SJSA1 (cell line): ENCODE data around the gene SCNN1A. TPM values are rescaled to one million over a fixed set of nuclear protein-coding genes. Genes with fewer than 3 reads are reported as not detected.

Source experiments
- DNase-seq, 2 experiments: peaks; one replicate each; pipeline ENCODE4 v3.0.0-alpha.2; 2015 to 2020; ENCODE audit warnings: low spot score in 2 of 2, low read depth in 1 of 2
- H3K27ac ChIP-seq: fragments of 250-450 bp; sonication (Bioruptor Pico); 2 replicates; pipeline ENCODE4 v1.5.1; 2020; ENCODE audit warnings: mild to moderate bottlenecking, moderate library complexity
- H3K27me3 ChIP-seq: fragments of 250-450 bp; sonication (Bioruptor Pico); replicated peaks from 2 replicates; pipeline ENCODE4 v1.5.1; 2020; ENCODE audit warnings: mild to moderate bottlenecking, moderate library complexity
- H3K36me3 ChIP-seq: fragments of 250-450 bp; sonication (Bioruptor Pico); 2 replicates; pipeline ENCODE4 v1.5.1; 2020; ENCODE audit warnings: mild to moderate bottlenecking
- H3K4me1 ChIP-seq: fragments of 250-450 bp; sonication (Bioruptor Pico); replicated peaks from 2 replicates; pipeline ENCODE4 v1.6.1; 2021; ENCODE audit warnings: mild to moderate bottlenecking
- H3K4me3 ChIP-seq: fragments of 250-450 bp; sonication (Bioruptor Pico); 2 replicates; pipeline ENCODE4 v1.5.1; 2020; ENCODE audit warnings: mild to moderate bottlenecking
- H3K9me3 ChIP-seq: fragments of 250-450 bp; sonication (Bioruptor Pico); replicated peaks from 2 replicates; pipeline ENCODE4 v1.5.1; 2020; ENCODE audit warnings: mild to moderate bottlenecking
- total RNA-seq: library from RNA; depleted of rRNA; stranded (reverse); fragments of >200 nt; shearing (Covaris generic); gene quantifications from 2 replicates; pipeline ENCODE4 v1.2.3, GENCODE V29; 2014

Gene SCNN1A
- total RNA-seq, 1 experiment from 2014 or later, result 0.18 TPM

DNA sequence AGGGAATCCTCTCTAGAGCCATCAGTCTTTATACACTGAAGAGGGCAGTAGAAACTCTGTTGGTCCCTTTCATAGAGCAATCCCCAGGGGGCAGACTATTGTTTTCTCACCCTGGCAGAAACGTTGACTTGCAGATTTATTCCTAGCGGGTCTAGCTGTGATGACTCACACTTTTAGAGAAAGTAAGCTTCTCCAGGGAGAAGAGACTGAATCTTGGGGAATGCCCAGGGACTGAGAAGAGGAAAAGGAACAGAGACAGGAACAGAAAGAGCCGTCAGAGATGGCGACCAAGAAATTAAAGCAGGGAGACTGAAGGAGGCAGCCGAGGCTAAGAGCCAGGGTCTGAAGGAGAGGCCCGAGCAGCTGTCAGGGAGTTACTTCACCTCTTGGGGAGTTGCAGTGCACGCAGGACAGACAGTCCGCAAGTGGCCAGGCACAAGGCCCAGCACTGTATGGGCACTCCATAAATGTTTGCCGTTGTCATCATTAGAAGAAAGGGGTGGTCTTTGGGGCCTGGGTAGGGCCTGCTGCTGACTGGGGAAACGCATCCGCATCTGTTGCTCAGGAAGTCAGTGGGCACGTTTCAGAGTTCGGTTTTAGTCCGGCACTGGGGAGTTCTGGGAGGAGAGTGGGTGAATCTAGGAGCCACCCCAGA is 51.9 kb downstream of the SCNN1A start:
- no peaks in the 10 kb centered on the region for H3K27me3 ChIP-seq
- peaks cover 35% of the 10 kb centered on the region for H3K36me3 ChIP-seq
- peaks cover 26% of the 10 kb centered on the region for H3K4me1 ChIP-seq
- H3K4me3 ChIP-seq, result no peak overlapping the region
- DNase-seq, result peak; percentile 89 to 94
- H3K9me3 ChIP-seq, result no peaks in the 10 kb centered on the region
- peak overlapping the region; percentile 61 for H3K27ac ChIP-seq

DNA sequence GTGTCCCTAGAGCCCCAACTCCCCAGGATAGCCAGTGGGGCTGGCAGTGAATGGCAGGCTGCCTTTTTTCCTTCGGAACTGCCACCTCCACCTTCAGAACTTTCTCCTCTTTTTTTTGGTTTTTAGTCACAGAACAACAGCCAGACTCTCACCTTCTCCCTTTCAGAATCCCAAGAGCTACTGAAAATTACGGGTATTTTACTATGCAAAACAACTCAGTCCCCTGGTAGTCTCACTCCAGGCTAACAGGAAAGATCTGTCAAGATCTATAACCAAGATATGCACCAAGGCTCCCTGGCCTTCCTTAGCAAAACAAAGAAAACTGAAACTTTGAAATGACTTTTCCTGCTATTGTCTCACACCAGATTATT is 52.4 kb downstream of the SCNN1A start:
- H3K4me1 ChIP-seq, result peaks cover 26% of the 10 kb centered on the region
- DNase-seq, result no peak
- H3K36me3 ChIP-seq, result peaks cover 30% of the 10 kb centered on the region
- H3K9me3 ChIP-seq, result no peaks in the 10 kb centered on the region
- no peaks in the 10 kb centered on the region for H3K27me3 ChIP-seq
- peak overlapping the region; percentile 61 for H3K27ac ChIP-seq
- no peak overlapping the region for H3K4me3 ChIP-seq

- no peaks in the 10 kb centered on the region for H3K27me3 ChIP-seq
- H3K27ac ChIP-seq, result no peak overlapping the region
- H3K4me3 ChIP-seq, result no peak overlapping the region
- peaks cover 26% of the 10 kb centered on the region for H3K4me1 ChIP-seq
- H3K9me3 ChIP-seq, result no peaks in the 10 kb centered on the region
- no peak for DNase-seq
- peaks cover 24% of the 10 kb centered on the region for H3K36me3 ChIP-seq
Measured at GRCh38 chr12:6322352-6322751, 53.0 kb downstream of the SCNN1A start.

DNA sequence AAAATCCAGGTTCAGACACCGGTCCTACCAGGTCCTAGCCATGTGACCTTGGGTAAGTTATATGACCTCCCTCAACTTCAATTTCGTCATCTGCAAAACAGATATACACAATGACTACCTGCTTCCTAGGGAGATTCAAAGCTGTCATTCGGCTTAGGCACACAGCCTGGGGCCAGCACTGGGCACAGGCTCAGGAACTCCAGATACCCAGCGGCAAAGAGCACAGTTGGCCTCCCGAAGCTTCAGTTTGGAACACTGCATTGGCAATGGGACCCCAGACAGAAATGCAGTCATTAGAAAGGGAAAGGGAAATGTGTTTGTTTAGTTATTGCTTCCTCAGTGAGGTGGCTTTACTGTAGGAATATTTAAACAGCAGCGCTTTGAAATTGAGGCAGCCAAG is 53.5 kb downstream of the SCNN1A start:
- H3K36me3 ChIP-seq, result peaks cover 21% of the 10 kb centered on the region
- H3K9me3 ChIP-seq, result no peaks in the 10 kb centered on the region
- DNase-seq, result no peak
- H3K27me3 ChIP-seq, result no peaks in the 10 kb centered on the region
- H3K4me3 ChIP-seq, result no peak overlapping the region
- H3K27ac ChIP-seq, result no peak overlapping the region
- peaks cover 26% of the 10 kb centered on the region for H3K4me1 ChIP-seq

DNA sequence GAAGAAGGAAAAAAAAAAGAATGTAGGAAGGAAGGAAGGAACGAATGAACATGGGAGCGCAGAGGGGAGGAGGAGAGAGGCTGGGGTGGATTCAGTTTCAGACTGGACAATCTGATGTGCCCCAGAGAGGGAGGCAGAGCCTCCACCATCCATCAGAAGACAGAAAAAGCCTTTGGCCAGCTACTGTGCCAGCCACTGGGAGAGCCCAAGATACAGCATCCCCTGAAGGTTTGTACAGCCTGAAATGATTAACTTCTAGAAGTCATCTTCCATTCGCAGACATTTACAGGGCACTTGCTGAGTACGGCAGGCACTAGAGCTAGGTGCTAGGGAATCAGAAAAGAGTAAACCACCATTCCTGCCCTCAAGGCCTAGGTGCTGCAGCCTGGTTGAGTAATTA is 55.9 kb downstream of the SCNN1A start:
- Histone ChIP-seq H3K4me1 (peaks cover 22% of the 10 kb centered on the region), H3K4me3 (no peak overlapping the region), H3K27ac (no peak overlapping the region), H3K27me3 (no peaks in the 10 kb centered on the region), H3K36me3 (0 out of 2 replicates have a peak, but pooled peaks cover 2% of the 10 kb centered on the region), H3K9me3 (no peaks in the 10 kb centered on the region)
- no peak for DNase-seq

- Histone ChIP-seq H3K27me3 (no peaks in the 10 kb centered on the region), H3K4me1 (peaks cover 14% of the 10 kb centered on the region), H3K9me3 (no peaks in the 10 kb centered on the region), H3K36me3 (no peaks in the 10 kb centered on the region), H3K27ac (no peak overlapping the region), H3K4me3 (no peak overlapping the region)
- DNase-seq, result no peak
Measured at GRCh38 chr12:6318440-6318879, 56.9 kb downstream of the SCNN1A start.

DNA sequence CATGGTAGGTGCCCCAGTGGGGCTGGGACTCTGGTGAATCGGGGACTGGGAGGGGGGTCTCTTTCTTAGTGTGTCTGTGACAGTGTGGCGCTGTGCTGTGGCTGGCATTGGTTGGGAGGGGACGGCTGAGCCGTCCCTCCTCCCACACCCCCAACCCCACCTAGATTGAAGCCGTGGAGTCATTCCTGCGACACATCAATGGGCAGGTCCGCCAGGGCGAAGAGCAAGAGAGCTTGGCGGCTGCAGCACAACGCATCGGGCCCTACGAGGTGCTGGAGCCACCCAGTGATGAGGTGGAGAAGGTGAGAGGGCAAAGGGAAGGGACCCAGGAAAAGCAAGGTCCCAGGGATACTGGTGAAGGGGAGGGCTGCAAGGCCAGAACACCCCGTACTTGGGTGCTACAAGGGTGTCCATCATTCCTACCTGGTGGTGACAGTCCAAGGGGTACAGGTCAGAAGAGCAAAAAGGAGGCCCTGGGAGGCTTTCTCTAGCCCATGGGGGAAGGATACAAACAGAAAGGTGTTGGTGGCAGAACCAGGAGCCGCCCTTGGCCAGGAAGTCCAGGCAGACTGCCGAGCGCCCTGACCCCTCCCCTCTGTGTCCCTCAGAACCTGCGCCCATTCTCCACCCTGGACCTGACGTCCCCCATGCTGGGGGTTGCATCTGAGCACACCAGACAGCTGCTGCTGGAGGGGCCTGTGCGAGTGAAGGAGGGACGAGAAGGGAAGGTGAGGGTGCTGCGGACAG is 57.5 kb downstream of the SCNN1A start:
- Histone ChIP-seq H3K36me3 (no peaks in the 10 kb centered on the region), H3K27ac (no peak overlapping the region), H3K9me3 (no peaks in the 10 kb centered on the region)

DNA sequence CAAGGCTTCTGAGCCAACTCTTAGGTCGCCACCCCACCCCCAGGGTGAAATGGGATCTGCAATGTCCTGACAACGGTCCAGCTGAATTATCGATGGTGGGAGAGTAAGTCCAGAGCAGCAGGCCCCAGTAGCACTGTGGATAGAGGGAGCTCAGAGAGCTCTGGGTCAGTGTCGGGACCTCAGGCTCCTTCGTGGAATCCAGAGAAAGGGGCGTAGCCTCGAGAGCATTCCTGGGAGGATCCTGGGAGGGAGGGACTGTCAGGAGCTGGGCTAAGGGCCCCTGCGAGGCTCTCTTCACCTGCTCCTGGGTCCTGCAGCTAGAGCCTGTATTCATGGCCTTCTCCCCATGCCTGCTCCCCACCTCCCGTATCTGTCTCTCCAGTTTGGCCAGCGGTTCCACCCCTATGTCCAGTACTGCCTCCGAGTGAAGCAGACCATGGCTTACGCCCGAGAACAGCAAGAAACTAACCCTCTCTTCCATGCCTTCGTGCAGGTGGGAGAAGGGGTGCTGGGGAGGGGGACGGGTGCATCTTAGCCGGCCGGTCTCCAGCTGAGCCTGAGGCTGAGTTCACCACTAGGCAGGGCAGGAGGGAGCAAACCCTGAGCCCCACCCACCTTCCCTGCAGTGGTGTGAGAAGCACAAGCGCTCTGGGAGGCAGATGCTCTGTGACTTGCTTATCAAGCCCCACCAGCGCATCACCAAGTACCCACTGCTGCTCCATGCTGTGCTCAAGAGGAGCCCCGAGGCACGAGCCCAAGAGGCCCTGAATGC is 58.3 kb downstream of the SCNN1A start:
- Histone ChIP-seq H3K4me1 (peaks cover 9% of the 10 kb centered on the region), H3K36me3 (no peaks in the 10 kb centered on the region), H3K4me3 (no peak overlapping the region), H3K27me3 (no peaks in the 10 kb centered on the region), H3K9me3 (no peaks in the 10 kb centered on the region), H3K27ac (no peak overlapping the region)
- DNase-seq, result no peak

More for the DNA sequence above, 57.5 kb downstream of the SCNN1A start:
- peaks cover 13% of the 10 kb centered on the region for H3K4me1 ChIP-seq
- DNase-seq, result no peak
- H3K4me3 ChIP-seq, result no peak overlapping the region
- H3K27me3 ChIP-seq, result no peaks in the 10 kb centered on the region

DNA sequence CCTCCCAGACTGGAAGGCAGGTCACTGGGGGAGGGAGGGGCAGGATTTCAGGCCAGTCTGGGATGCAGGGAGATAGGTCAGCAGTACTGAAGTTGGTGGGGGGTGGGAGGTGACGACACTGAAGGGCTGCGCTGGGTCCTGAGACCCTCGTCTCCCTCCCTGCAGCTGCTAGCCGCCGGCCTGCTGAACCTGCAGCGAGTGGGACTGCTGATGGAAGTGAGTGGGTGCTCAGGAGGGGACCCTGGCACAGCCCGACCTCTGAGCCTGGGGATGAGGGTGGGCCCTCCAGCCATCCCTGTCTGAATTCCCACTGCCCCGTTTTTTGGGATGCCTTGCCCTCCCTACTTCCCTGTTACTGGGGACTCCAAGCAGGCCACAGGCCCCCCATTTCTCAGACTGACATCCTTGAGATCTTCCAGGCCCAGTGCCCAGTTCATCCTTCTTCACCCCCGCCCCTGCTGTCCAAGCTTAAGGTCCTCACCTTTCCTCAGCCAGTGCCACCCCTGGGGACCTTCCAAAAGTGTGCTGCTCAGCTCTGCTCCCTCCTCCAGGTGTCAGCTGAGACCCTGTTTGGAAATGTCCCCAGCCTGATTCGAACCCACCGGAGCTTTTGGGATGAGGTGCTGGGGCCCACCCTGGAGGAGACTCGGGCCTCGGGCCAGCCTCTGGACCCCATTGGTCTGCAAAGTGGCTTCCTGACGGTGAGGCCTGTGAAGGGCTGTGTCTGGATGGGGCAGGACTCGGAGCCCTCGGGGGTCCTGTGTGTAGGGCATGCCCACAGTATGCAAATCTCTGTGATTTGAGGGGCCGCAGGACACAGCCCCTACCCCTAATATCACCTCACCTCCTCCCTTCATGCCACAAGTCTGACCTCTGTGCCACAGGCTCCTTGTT is 59.4 kb downstream of the SCNN1A start:
- H3K4me3 ChIP-seq, result no peak overlapping the region
- H3K9me3 ChIP-seq, result no peaks in the 10 kb centered on the region
- H3K27ac ChIP-seq, result no peak overlapping the region
- DNase-seq, result no peak
- H3K4me1 ChIP-seq, result peaks cover 7% of the 10 kb centered on the region
- no peaks in the 10 kb centered on the region for H3K27me3 ChIP-seq
- no peaks in the 10 kb centered on the region for H3K36me3 ChIP-seq

DNA sequence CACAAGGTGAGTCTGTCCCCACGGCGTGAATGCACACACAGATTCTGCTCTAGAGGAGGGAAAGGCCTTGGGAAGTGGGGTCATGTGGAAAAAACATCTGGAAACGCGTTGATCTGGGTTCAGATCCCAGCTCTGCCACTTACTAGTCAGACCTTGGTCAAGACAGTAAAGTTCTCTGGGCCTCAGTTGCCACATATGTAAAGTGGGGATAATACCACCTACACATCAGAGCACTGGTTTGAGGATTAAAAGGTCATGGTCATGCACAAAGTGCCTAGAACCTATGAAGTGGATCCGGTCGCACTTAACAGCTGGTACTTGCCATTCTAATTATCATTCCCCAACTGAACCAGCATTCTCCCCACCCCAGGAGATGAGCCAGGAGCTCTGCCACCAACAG is 60.2 kb downstream of the SCNN1A start:
- Histone ChIP-seq H3K4me1 (peaks cover 7% of the 10 kb centered on the region), H3K4me3 (no peak overlapping the region), H3K36me3 (no peaks in the 10 kb centered on the region), H3K27ac (no peak overlapping the region), H3K27me3 (no peaks in the 10 kb centered on the region; the same call in 1 of the 2 replicates), H3K9me3 (no peaks in the 10 kb centered on the region)
- DNase-seq, result no peak

GRCh38 chr12:6314776-6315175 is 60.6 kb downstream of the SCNN1A start:
- H3K36me3 ChIP-seq, result no peaks in the 10 kb centered on the region
- no peak overlapping the region for H3K4me3 ChIP-seq
- no peak overlapping the region for H3K27ac ChIP-seq
- H3K27me3 ChIP-seq, result no peaks in the 10 kb centered on the region; the same call in 1 of the 2 replicates
- DNase-seq, result no peak
- peaks cover 7% of the 10 kb centered on the region for H3K4me1 ChIP-seq
- no peaks in the 10 kb centered on the region for H3K9me3 ChIP-seq

- H3K27ac ChIP-seq, result no peak overlapping the region
- peaks cover 7% of the 10 kb centered on the region for H3K4me1 ChIP-seq
- H3K9me3 ChIP-seq, result no peaks in the 10 kb centered on the region
- no peaks in the 10 kb centered on the region for H3K36me3 ChIP-seq
- DNase-seq, result no peak
- no peaks in the 10 kb centered on the region; the same call in 1 of the 2 replicates for H3K27me3 ChIP-seq
- no peak overlapping the region for H3K4me3 ChIP-seq
Measured at GRCh38 chr12:6313326-6313940, 61.9 kb downstream of the SCNN1A start.
